HCT116 (cell line): Measurements from ENCODE around the gene GPLD1. TPM values are rescaled to one million over a fixed set of nuclear protein-coding genes. Genes with fewer than 3 reads are reported as not detected.

Experiments
- ATAC-seq: fragments of 200-7000 bp; cut with Tn5 transposase; 2 replicates; pipeline ENCODE4 v1.9.1; 2020; ENCODE audit warnings: mild to moderate bottlenecking, moderate library complexity
- BruUV-seq: library from RNA; stranded (reverse); fragments of 400-500 nt; replicated peaks from 2 replicates; lab custom pipeline; 2021; lab: Mats Ljungman, UMichigan
- CTCF ChIA-PET: fragments of 300-600 bp; sonication (Branson Sonifier 250); formaldehyde crosslinking; loops from one replicate; lab custom pipeline; 2021; ENCODE audit warnings: antibody characterized with exemption; lab: Charles Lee
- POLR2A ChIA-PET: fragments of 300-600, 350-600 bp; sonication (Branson Sonifier 250); formaldehyde crosslinking; loops from one replicate; lab custom pipeline; 2021; ENCODE audit warnings: antibody characterized with exemption; lab: Charles Lee
- RAD21 ChIA-PET, 2 experiments: fragments of 300-600 bp; sonication (Branson Sonifier 250); formaldehyde crosslinking; loops; one replicate each; lab custom pipeline; 2023; ENCODE audit warnings: low total read pairs in 2 of 2; ENCODE audit not compliant: uncharacterized antibody in 2 of 2, unreplicated experiment in 2 of 2, low non-redundant PET in 1 of 2; lab: Charles Lee
- DNase-seq: peaks from one replicate; pipeline ENCODE4 v3.0.0-alpha.2; 2010; ENCODE audit warnings: low read depth, low spot score
- H2AFZ ChIP-seq: fragments of 200-600 bp; shearing (Covaris generic), sonication (generic); 2 replicates; pipeline ENCODE4 v1.6.1; 2017; ENCODE audit warnings: low read depth, mixed run types, mixed read lengths, antibody characterized with exemption, low read length; ENCODE audit not compliant: poor library complexity, severe bottlenecking
- H3K27ac ChIP-seq: 2 replicates; pipeline ENCODE4 v1.5.1; 2012; ENCODE audit warnings: low read depth, low read length
- H3K27me3 ChIP-seq: fragments of 200-600 bp; sonication (generic); 2 replicates; pipeline ENCODE4 v1.6.1; 2016; ENCODE audit warnings: mixed run types, low read length, mixed read lengths; ENCODE audit not compliant: insufficient read depth
- H3K36me3 ChIP-seq, 2 experiments: fragments of 200-500 bp in 1 of 2; fragments of 200-600 bp in 1 of 2; sonication (Bioruptor generic) in 1 of 2; sonication (generic) in 1 of 2; 2 replicates each; pipeline versions ENCODE4 v1.5.1 to v1.6.1; 2014 to 2016; ENCODE audit warnings: low read length in 2 of 2, inconsistent platforms in 1 of 2, mixed read lengths in 1 of 2, mixed run types in 1 of 2; ENCODE audit not compliant: insufficient read depth in 2 of 2, control insufficient read depth in 1 of 2
- H3K4me1 ChIP-seq, 2 experiments: fragments of 200-600 bp in 1 of 2; sonication (generic) in 1 of 2; 2 replicates each; pipeline versions ENCODE4 v1.5.1 to v1.6.1; 2012 to 2017; ENCODE audit warnings: low read length in 2 of 2, inconsistent platforms in 1 of 2, mild to moderate bottlenecking in 1 of 2, mixed read lengths in 1 of 2, mixed run types in 1 of 2, moderate library complexity in 1 of 2; ENCODE audit not compliant: insufficient read depth in 2 of 2, control insufficient read depth in 1 of 2
- H3K4me2 ChIP-seq: fragments of 200-600 bp; sonication (generic); 2 replicates; pipeline ENCODE4 v1.6.1; 2017; ENCODE audit warnings: mixed run types, low read length, mixed read lengths
- H3K4me3 ChIP-seq, 2 experiments: fragments of 200-600 bp in 1 of 2; sonication (generic) in 1 of 2; replicated peaks in 1 of 2; 2 replicates each; pipeline ENCODE4 v1.5.1; 2011 to 2016; ENCODE audit warnings: low read length in 2 of 2, control low read depth in 1 of 2, low read depth in 1 of 2, mild to moderate bottlenecking in 1 of 2, mixed read lengths in 1 of 2, mixed run types in 1 of 2
- H3K79me2 ChIP-seq: fragments of 200-600 bp; sonication (generic); 2 replicates; pipeline ENCODE4 v1.6.1; 2017; ENCODE audit warnings: mild to moderate bottlenecking, mixed run types, low read length, moderate library complexity, mixed read lengths; ENCODE audit not compliant: insufficient read depth
- H3K9ac ChIP-seq: fragments of 200-600 bp; sonication (generic); 2 replicates; pipeline ENCODE4 v1.6.1; 2016; ENCODE audit warnings: low read length, mixed read lengths
- H3K9me2 ChIP-seq: fragments of 200-600 bp; sonication (generic), shearing (Covaris generic); 2 replicates; pipeline ENCODE4 v1.6.1; 2017; ENCODE audit warnings: mixed run types, mild to moderate bottlenecking, moderate library complexity; ENCODE audit not compliant: insufficient read depth
- H3K9me3 ChIP-seq, 2 experiments: fragments of 200-500 bp in 1 of 2; fragments of 200-600 bp in 1 of 2; sonication (Bioruptor generic) in 1 of 2; sonication (generic) in 1 of 2; 2 replicates each; pipeline ENCODE4 v1.6.1; 2014 to 2017; ENCODE audit warnings: low read length in 2 of 2, mixed read lengths in 2 of 2, inconsistent platforms in 1 of 2, low read depth in 1 of 2, mild to moderate bottlenecking in 1 of 2, mixed run types in 1 of 2, moderate library complexity in 1 of 2; ENCODE audit not compliant: control insufficient read depth in 1 of 2, insufficient read depth in 1 of 2
- H4K20me1 ChIP-seq: fragments of 200-600 bp; sonication (generic), shearing (Covaris generic); 2 replicates; pipeline ENCODE4 v1.6.1; 2017; ENCODE audit warnings: mixed run types, mild to moderate bottlenecking, moderate library complexity; ENCODE audit not compliant: insufficient read depth
- CBX3 ChIP-seq: IDR thresholded peaks from 2 replicates; pipeline ENCODE4 v1.6.1; 2012; ENCODE audit warnings: low read depth
- ELF1 ChIP-seq: IDR thresholded peaks from 2 replicates; pipeline ENCODE4 v1.6.1; 2012; ENCODE audit warnings: low read depth, borderline replicate concordance
- EZH2phosphoT487 ChIP-seq: fragments of 200-600 bp; IDR thresholded peaks from 2 replicates; pipeline ENCODE4 v1.6.1; 2018; ENCODE audit warnings: antibody characterized with exemption, borderline replicate concordance
- JUND ChIP-seq: IDR thresholded peaks from 2 replicates; pipeline ENCODE4 v1.6.1; 2012
- POLR2A ChIP-seq: IDR thresholded peaks from 2 replicates; pipeline ENCODE4 v1.7.0; 2011; ENCODE audit warnings: borderline replicate concordance; ENCODE audit not compliant: insufficient read depth, insufficient read length; ENCODE audit errors: extremely low read depth
- RAD21 ChIP-seq: IDR thresholded peaks from 2 replicates; pipeline ENCODE4 v1.6.1; 2012; ENCODE audit warnings: low read depth, mild to moderate bottlenecking
- SIN3A ChIP-seq: IDR thresholded peaks from 2 replicates; pipeline ENCODE4 v1.6.1; 2012; ENCODE audit warnings: low read depth
- SP1 ChIP-seq: IDR thresholded peaks from 2 replicates; pipeline ENCODE4 v1.6.1; 2012; ENCODE audit warnings: low read depth
- SRF ChIP-seq: IDR thresholded peaks from 2 replicates; pipeline ENCODE4 v1.6.1; 2012; ENCODE audit warnings: low read depth
- TCF7L2 ChIP-seq: IDR thresholded peaks from 2 replicates; pipeline ENCODE4 v1.7.0; 2011; ENCODE audit warnings: borderline replicate concordance, inconsistent platforms; ENCODE audit not compliant: insufficient read depth, insufficient read length; ENCODE audit errors: extremely low read depth
- YY1 ChIP-seq: IDR thresholded peaks from 2 replicates; pipeline ENCODE4 v1.6.1; 2011; ENCODE audit warnings: low read length, low read depth, moderate library complexity, mild to moderate bottlenecking; ENCODE audit not compliant: insufficient replicate concordance; ENCODE audit errors: extremely low read depth
- ZFX ChIP-seq: fragments of 450-650 bp; IDR thresholded peaks from 2 replicates; pipeline ENCODE4 v1.6.1; 2017
- ZNF274 ChIP-seq: fragments of 200-500 bp; sonication (Bioruptor generic); IDR thresholded peaks from 2 replicates; pipeline ENCODE4 v1.6.1; 2014; ENCODE audit warnings: mild to moderate bottlenecking, low read depth, low read length, inconsistent platforms
- intact Hi-C: fragments of 100-400 bp; cut with micrococcal nuclease; formaldehyde crosslinking; loops from 2 replicates; pipeline ENCODE4 v1.10.0; 2022
- total RNA-seq: library from RNA; stranded (reverse); gene quantifications from one replicate; pipeline ENCODE4 v1.2.1, GENCODE V29; 2021; ENCODE audit not compliant: unreplicated experiment
- TF ChIP-seq, protein P1 (sequence below): IDR thresholded peaks from 2 replicates; pipeline ENCODE4 v1.6.1; 2012; ENCODE audit warnings: low read depth

Gene GPLD1
- total RNA-seq, 1 experiment from 2014 or later = 2.1 TPM

DNA sequence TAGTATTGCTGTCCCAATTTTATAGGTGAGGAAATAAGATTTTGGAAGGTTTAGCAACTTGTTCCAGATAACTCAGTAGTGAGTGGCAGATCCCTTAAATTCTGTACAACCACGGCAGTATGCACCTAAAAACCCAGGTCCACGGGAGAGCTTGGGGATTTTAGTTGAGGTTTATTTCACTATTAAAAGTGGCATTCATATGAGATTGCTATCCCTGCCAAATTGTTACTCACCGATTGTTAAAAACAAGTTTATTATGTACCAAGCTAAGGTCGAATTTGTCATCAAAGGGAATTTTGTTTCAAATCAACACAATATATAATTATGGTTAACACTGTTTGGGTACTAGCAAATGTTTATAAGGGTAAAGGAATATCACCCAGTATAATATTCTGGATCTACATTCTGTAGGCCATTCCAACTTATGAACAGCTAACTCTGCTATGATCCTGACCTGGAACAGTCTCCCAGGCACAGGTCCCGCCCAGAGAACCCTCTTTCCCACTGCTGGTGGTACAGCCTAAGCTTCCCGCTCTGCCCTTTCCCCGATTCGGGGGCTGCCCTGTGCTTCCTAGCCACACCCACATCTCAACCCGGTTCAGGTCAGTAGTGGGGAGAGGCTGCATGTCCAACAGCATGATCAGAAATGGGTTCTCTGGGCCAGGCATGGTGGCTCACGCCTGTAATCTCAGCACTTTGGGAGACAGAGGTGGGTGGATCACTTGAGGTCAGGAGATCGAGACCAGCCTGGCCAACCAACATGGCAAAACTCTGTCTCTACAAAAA lies 24.9 kb downstream of the GPLD1 start:
- ATAC-seq = no peak
- BruUV-seq = no TSS peak
- POLR2A ChIA-PET = no interaction called here

More for the DNA sequence above, 24.9 kb downstream of the GPLD1 start:
- H3K27ac ChIP-seq = no peak overlapping the region
- H3K79me2 ChIP-seq = no peaks in the 10 kb centered on the region
- H3K4me1 ChIP-seq = no peaks in the 10 kb centered on the region
- no peak overlapping the region for H2AFZ ChIP-seq
- no peak for DNase-seq
- H4K20me1 ChIP-seq = no peaks in the 10 kb centered on the region
- TF ChIP-seq JUND (no peak), ELF1 (no peak), CBX3 (no peak), YY1 (no peak), SIN3A (no peak), SP1 (no peak), TCF7L2 (no peak), RAD21 (no peak), POLR2A (no peak), SRF (no peak), EZH2phosphoT487 (no peak), ZNF274 (no peak), ZFX (no peak)
- TF ChIP-seq, protein P1, sequence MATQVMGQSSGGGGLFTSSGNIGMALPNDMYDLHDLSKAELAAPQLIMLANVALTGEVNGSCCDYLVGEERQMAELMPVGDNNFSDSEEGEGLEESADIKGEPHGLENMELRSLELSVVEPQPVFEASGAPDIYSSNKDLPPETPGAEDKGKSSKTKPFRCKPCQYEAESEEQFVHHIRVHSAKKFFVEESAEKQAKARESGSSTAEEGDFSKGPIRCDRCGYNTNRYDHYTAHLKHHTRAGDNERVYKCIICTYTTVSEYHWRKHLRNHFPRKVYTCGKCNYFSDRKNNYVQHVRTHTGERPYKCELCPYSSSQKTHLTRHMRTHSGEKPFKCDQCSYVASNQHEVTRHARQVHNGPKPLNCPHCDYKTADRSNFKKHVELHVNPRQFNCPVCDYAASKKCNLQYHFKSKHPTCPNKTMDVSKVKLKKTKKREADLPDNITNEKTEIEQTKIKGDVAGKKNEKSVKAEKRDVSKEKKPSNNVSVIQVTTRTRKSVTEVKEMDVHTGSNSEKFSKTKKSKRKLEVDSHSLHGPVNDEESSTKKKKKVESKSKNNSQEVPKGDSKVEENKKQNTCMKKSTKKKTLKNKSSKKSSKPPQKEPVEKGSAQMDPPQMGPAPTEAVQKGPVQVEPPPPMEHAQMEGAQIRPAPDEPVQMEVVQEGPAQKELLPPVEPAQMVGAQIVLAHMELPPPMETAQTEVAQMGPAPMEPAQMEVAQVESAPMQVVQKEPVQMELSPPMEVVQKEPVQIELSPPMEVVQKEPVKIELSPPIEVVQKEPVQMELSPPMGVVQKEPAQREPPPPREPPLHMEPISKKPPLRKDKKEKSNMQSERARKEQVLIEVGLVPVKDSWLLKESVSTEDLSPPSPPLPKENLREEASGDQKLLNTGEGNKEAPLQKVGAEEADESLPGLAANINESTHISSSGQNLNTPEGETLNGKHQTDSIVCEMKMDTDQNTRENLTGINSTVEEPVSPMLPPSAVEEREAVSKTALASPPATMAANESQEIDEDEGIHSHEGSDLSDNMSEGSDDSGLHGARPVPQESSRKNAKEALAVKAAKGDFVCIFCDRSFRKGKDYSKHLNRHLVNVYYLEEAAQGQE = no peak
- intact Hi-C loops = no loop called here
- no peaks in the 10 kb centered on the region for H3K9me3 ChIP-seq
- CTCF ChIA-PET = interaction anchor here (0.6 kb wide), 1 partner anchor 190 kb away, joined by 3 read pairs; no protein-coding TSS in a partner anchor
- no peak overlapping the region for H3K9ac ChIP-seq
- H3K4me2 ChIP-seq = no peak overlapping the region
- RAD21 ChIA-PET = no interaction called here
- no peaks in the 10 kb centered on the region for H3K9me2 ChIP-seq
- no peaks in the 10 kb centered on the region for H3K36me3 ChIP-seq
- no peaks in the 10 kb centered on the region for H3K27me3 ChIP-seq
- no peak overlapping the region for H3K4me3 ChIP-seq
